HFFc6 (cell line): Measurements from ENCODE around the gene LRRC59. TPM values are rescaled to one million over a fixed set of nuclear protein-coding genes. Genes with fewer than 3 reads are reported as not detected.

Experiments used
- DNase-seq: peaks from one replicate; pipeline ENCODE4 v3.0.0-alpha.2; 2018
- H3K27ac Mint-ChIP-seq: 2 replicates; pipeline ENCODE4 v1.8.0; 2020; ENCODE audit warnings: mild to moderate bottlenecking, mixed read lengths
- H3K27me3 Mint-ChIP-seq: 2 replicates; pipeline ENCODE4 v1.8.0; 2021; ENCODE audit warnings: mild to moderate bottlenecking, moderate library complexity, mixed read lengths; ENCODE audit not compliant: insufficient read depth
- H3K36me3 Mint-ChIP-seq: 2 replicates; pipeline ENCODE4 v1.8.0; 2021; ENCODE audit warnings: low read depth, mixed read lengths
- H3K4me1 Mint-ChIP-seq: 2 replicates; pipeline ENCODE4 v1.8.0; 2020; ENCODE audit warnings: low read depth, mixed read lengths
- H3K4me3 Mint-ChIP-seq: 2 replicates; pipeline ENCODE4 v1.8.0; 2020; ENCODE audit warnings: mild to moderate bottlenecking, moderate library complexity, mixed read lengths
- H3K9me3 Mint-ChIP-seq: 2 replicates; pipeline ENCODE4 v1.8.0; 2020; ENCODE audit warnings: mild to moderate bottlenecking, mixed read lengths
- CTCF ChIP-seq: fragments of 200-600 bp; sonication (generic); IDR thresholded peaks from 2 replicates; pipeline ENCODE4 v1.5.0; 2021; ENCODE audit warnings: antibody characterized with exemption, mild to moderate bottlenecking
- total RNA-seq, 6 experiments: library from RNA; stranded (reverse); fragmentation: NEBNext Ultra II Directional; extraction: Animal tissue kit (Norgen Biotek cat#: 25700); gene quantifications; 2 replicates in 1 of 6; 3 replicates in 5 of 6; pipeline ENCODE4 v1.2.3, GENCODE V29; 2021

The LRRC59 gene
- total RNA-seq, 6 experiments from 2014 or later = 214 to 272 (median 261) TPM

DNA sequence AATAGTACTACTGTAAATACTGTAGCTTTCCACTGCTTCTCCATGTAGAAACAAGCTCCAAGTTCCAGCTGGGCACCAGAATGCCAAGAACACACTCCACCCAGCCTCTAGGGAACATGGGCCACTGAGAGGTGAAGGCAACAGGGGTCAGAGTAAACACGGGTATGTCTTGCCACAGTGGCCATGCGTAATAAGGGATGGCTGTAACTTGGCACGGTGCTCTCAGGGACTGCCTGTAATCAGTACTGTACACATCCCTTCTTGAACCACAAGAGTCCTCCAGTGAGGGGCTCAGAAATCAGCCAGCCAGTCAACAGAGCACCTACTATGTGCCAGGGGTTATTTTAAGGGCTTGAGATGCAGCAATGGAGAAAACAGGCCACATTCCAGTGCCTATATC is 10.8 kb downstream of the LRRC59 start:
- TF ChIP-seq CTCF = no peak
- no peak for DNase-seq
- H3K4me3 Mint-ChIP-seq = no peak overlapping the region
- peaks cover 63% of the 10 kb centered on the region for H3K36me3 Mint-ChIP-seq
- peaks cover 11% of the 10 kb centered on the region for H3K4me1 Mint-ChIP-seq
- peak overlapping the region; percentile 37; the same call in 1 of the 2 replicates for H3K27ac Mint-ChIP-seq
- H3K9me3 Mint-ChIP-seq = no peaks in the 10 kb centered on the region
- no peaks in the 10 kb centered on the region; the same call in none of the 2 replicates for H3K27me3 Mint-ChIP-seq

- no peak for DNase-seq
- H3K27ac Mint-ChIP-seq = no peak overlapping the region
- peaks cover 42% of the 10 kb centered on the region for H3K36me3 Mint-ChIP-seq
- H3K27me3 Mint-ChIP-seq = no peaks in the 10 kb centered on the region; the same call in none of the 2 replicates
- H3K9me3 Mint-ChIP-seq = no peaks in the 10 kb centered on the region
- no peak overlapping the region for H3K4me3 Mint-ChIP-seq
- H3K4me1 Mint-ChIP-seq = peaks cover 18% of the 10 kb centered on the region
- TF ChIP-seq CTCF = no peak
These were observed 14.4 kb downstream of the LRRC59 start for GRCh38 chr17:50382931-50383330.

GRCh38 chr17:50381920-50382319 is 15.4 kb downstream of the LRRC59 start:
- H3K4me1 Mint-ChIP-seq = peaks cover 18% of the 10 kb centered on the region
- no peaks in the 10 kb centered on the region for H3K9me3 Mint-ChIP-seq
- peaks cover 31% of the 10 kb centered on the region for H3K36me3 Mint-ChIP-seq
- TF ChIP-seq CTCF = no peak
- no peak overlapping the region for H3K4me3 Mint-ChIP-seq
- H3K27me3 Mint-ChIP-seq = no peaks in the 10 kb centered on the region; the same call in none of the 2 replicates
- no peak for DNase-seq
- peak overlapping the region; percentile 7; the same call in 1 of the 2 replicates for H3K27ac Mint-ChIP-seq

- peaks cover 26% of the 10 kb centered on the region for H3K36me3 Mint-ChIP-seq
- H3K9me3 Mint-ChIP-seq = no peaks in the 10 kb centered on the region
- DNase-seq = no peak
- TF ChIP-seq CTCF = no peak
- H3K27ac Mint-ChIP-seq = no peak overlapping the region
- H3K4me1 Mint-ChIP-seq = peaks cover 18% of the 10 kb centered on the region
- H3K27me3 Mint-ChIP-seq = no peaks in the 10 kb centered on the region; the same call in none of the 2 replicates
- H3K4me3 Mint-ChIP-seq = no peak overlapping the region
These were observed 16.0 kb downstream of the LRRC59 start for GRCh38 chr17:50381260-50381815.

GRCh38 chr17:50380369-50381259 is 16.7 kb downstream of the LRRC59 start:
- peaks cover 18% of the 10 kb centered on the region for H3K4me1 Mint-ChIP-seq
- no peaks in the 10 kb centered on the region; the same call in none of the 2 replicates for H3K27me3 Mint-ChIP-seq
- H3K4me3 Mint-ChIP-seq = no peak overlapping the region
- H3K36me3 Mint-ChIP-seq = peaks cover 24% of the 10 kb centered on the region
- H3K9me3 Mint-ChIP-seq = no peaks in the 10 kb centered on the region
- DNase-seq = no peak
- peak; percentile 50; the same call in 1 of the 2 replicates for TF ChIP-seq CTCF
- peak overlapping the region; percentile 9; the same call in 1 of the 2 replicates for H3K27ac Mint-ChIP-seq
